Measurements from ENCODE around the gene STK16. TPM values are rescaled to one million over a fixed set of nuclear protein-coding genes. Genes with fewer than 3 reads are reported as not detected.

Gene STK16
- total and polyA plus RNA-seq, 2 of the 13 experiments (the other 11 are each of a cell fraction or from before 2014, with no cell fraction given), result 28.0 to 50.9 TPM

GRCh38 chr2:219252570-219252899 lies 7.3 kb downstream of the STK16 start (continued):
- TF ChIP-seq, protein P1, sequence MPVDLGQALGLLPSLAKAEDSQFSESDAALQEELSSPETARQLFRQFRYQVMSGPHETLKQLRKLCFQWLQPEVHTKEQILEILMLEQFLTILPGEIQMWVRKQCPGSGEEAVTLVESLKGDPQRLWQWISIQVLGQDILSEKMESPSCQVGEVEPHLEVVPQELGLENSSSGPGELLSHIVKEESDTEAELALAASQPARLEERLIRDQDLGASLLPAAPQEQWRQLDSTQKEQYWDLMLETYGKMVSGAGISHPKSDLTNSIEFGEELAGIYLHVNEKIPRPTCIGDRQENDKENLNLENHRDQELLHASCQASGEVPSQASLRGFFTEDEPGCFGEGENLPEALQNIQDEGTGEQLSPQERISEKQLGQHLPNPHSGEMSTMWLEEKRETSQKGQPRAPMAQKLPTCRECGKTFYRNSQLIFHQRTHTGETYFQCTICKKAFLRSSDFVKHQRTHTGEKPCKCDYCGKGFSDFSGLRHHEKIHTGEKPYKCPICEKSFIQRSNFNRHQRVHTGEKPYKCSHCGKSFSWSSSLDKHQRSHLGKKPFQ (CRISPR knock-in tag; IDR thresholded peaks at IDR 0.05; ENCODE audit: insufficient replicate concordance), result no peak
- TF ChIP-seq ZNF775 (CRISPR knock-in tag; IDR thresholded peaks at IDR 0.05; ENCODE audit: borderline replicate concordance) (no peak), EED (CRISPR knock-in tag; IDR thresholded peaks at IDR 0.05) (no peak), ZBTB7A (CRISPR knock-in tag; IDR thresholded peaks at IDR 0.05) (no peak), MIXL1 (CRISPR knock-in tag; IDR thresholded peaks at IDR 0.05) (no peak)
- TF ChIP-seq, protein P2, sequence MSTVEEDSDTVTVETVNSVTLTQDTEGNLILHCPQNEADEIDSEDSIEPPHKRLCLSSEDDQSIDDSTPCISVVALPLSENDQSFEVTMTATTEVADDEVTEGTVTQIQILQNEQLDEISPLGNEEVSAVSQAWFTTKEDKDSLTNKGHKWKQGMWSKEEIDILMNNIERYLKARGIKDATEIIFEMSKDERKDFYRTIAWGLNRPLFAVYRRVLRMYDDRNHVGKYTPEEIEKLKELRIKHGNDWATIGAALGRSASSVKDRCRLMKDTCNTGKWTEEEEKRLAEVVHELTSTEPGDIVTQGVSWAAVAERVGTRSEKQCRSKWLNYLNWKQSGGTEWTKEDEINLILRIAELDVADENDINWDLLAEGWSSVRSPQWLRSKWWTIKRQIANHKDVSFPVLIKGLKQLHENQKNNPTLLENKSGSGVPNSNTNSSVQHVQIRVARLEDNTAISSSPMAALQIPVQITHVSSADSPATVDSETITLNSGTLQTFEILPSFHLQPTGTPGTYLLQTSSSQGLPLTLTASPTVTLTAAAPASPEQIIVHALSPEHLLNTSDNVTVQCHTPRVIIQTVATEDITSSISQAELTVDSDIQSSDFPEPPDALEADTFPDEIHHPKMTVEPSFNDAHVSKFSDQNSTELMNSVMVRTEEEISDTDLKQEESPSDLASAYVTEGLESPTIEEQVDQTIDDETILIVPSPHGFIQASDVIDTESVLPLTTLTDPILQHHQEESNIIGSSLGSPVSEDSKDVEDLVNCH (CRISPR knock-in tag; IDR thresholded peaks at IDR 0.05), result no peak

DNA sequence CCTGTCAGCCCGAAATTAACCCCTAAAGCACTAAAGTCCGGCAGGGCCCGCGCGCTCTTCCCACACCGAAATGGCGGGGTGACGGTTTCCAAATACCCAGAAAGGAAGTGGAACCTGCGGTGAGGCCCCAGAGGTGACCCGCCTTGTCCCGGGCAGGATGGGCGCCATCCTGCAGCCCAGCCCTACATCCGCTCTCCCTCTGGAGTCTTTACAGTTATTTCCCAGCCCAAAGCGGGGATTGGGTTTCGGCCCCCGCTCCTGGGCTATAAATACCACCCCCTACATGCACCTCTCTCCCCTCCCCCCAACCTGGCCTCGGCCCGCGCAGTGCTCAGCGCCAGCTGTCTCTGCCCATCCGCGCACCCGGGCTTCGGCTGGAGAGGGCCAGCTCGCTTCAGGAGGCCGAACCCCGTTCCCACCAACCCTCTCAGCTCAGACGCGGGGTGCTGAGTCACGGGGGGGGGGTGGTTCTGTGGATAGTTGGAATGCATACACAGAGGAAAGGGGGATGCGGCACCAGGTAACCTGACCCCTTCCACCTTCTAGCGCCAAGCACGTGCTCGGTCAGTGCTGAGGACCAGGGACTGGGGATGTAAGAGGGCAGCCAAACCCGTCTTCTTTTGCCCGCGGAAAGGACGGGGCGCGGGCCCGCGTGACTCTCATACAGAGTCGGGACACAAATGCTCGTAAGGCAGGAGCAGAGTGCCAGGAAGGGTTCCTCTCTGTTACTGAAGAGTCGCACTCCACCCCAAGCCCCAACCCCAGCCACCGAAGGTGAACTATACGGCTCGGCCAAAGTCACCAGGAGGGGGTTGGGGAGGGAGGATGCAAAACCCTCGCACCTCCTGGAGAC lies 7.8 kb downstream of the STK16 start, which contains the start of gene TUBA4B:
Gene TUBA4B, plus strand, starts transcription at position 344 of the 853 bp plus-strand sequence. Its CDS starts 165 bp downstream, at position 509.
- no peak within 1 kb of the TSS for H2AFZ ChIP-seq (ENCODE audit: low read length)
- BruUV-seq (replicated peaks), result no TSS peak
- H3K36me3 ChIP-seq (replicated peaks in 1 of 2; ENCODE audit: control insufficient read depth in 1 of 2, insufficient read depth in 2 of 2, low read length in 2 of 2), result peaks cover 1 to 3% of the 10 kb centered on the region in 2 experiments; a peak in 3 of 5 replicates
- no peaks in the 10 kb centered on the region for H4K20me1 ChIP-seq (ENCODE audit: insufficient read depth, low read length)
- ChIA-PET POLR2A (interaction anchor here (1.2 to 5.7 kb wide), 13 partner anchors 8 to 299 kb away, joined by 3 to 73 read pairs (median 9); partner anchors contain the start of genes CNPPD1, DNAJB2, GLB1L and STK16), CTCF (ENCODE audit: low intra/inter-chr PET ratio, low total read pairs) (interaction anchor here (0.6 to 1.2 kb wide), 3 partner anchors 24 to 41 kb away, joined by 3 read pairs; no protein-coding TSS in a partner anchor)
- H3K79me2 ChIP-seq (ENCODE audit: insufficient read depth, low read length), result no peaks in the 10 kb centered on the region
- peaks cover 2 to 35% of the 10 kb centered on the region in 2 experiments; a peak in 4 of 5 replicates for H3K27me3 ChIP-seq (ENCODE audit: control insufficient read depth in 1 of 2, insufficient read depth in 2 of 2, low read length in 2 of 2)
- in situ Hi-C loops (cut with HindIII; ENCODE audit: extremely low pct_ligation_motif_present, low pct_unique_long_range_greater_than_20kb) (no loop called here), intact Hi-C loops (cut with micrococcal nuclease; ENCODE audit: unreplicated experiment) (no loop called here)
- 65% methylated on average over 43 of the region's 49 CpGs for WGBS (ENCODE audit: low lambda C conversion rate)
- DNase-seq (ENCODE audit: low spot score) (no peak), FAIRE-seq (no peak), ATAC-seq (peak; percentile 1)
- peak within 1 kb of the TSS; percentile 62 to 83 (median 62) for H3K4me3 ChIP-seq (replicated peaks in 1 of 3; ENCODE audit: insufficient read depth in 1 of 3, low read depth in 2 of 3, low read length in 3 of 3)
- peak within 1 kb of the TSS; percentile 46; the same call in 1 of the 2 replicates for H3K9ac ChIP-seq (ENCODE audit: insufficient read depth, low read depth, low read length)
- no peaks in the 10 kb centered on the region for H3K9me3 ChIP-seq (ENCODE audit: low read length)
- peak within 1 kb of the TSS; percentile 99 for H3K4me2 ChIP-seq (ENCODE audit: low read depth, low read length)
- H3K4me1 ChIP-seq (ENCODE audit: insufficient read depth, low read length), result peaks cover 63% of the 10 kb centered on the region
- H3K27ac ChIP-seq (ENCODE audit: extremely low read length, insufficient read depth, low read length), result no peak within 1 kb of the TSS
- TF ChIP-seq HDAC6 (IDR thresholded peaks at IDR 0.05; ENCODE audit: low read depth, low read length) (no peak), ZBTB33 (CRISPR knock-in tag; IDR thresholded peaks at IDR 0.05) (peak; percentile 85), BHLHE40 (IDR thresholded peaks at IDR 0.05; ENCODE audit: low read length) (peak; percentile 42; the same call in 1 of the 2 replicates), GTF2F1 (IDR thresholded peaks at IDR 0.05; ENCODE audit: low read length) (no peak), MBD4 (IDR thresholded peaks at IDR 0.05; ENCODE audit: borderline replicate concordance, low read length) (no peak), ZNF546 (CRISPR knock-in tag; conservative IDR thresholded peaks at IDR 0.05) (0 out of 2 replicates have a peak, but pooled peaks have one; percentile 24), ZNF326 (CRISPR knock-in tag; IDR thresholded peaks at IDR 0.05; ENCODE audit: borderline replicate concordance) (no peak), JDP2 (CRISPR knock-in tag; IDR thresholded peaks at IDR 0.05; ENCODE audit: borderline replicate concordance) (no peak), MEF2D (CRISPR knock-in tag; IDR thresholded peaks at IDR 0.05) (0 out of 2 replicates have a peak, but pooled peaks have one; percentile 11), ZNF775 (CRISPR knock-in tag; IDR thresholded peaks at IDR 0.05; ENCODE audit: borderline replicate concordance) (no peak)
